Ovary (tissue), 9 donors: ENCODE results near the gene OXGR1. TPM values are rescaled to one million over a fixed set of nuclear protein-coding genes. Genes with fewer than 3 reads are reported as not detected.

ENCODE experiments used
- DNase-seq, 5 donors: peaks; one replicate each; pipeline ENCODE4 v3.0.0-alpha.2; 2019 to 2020
- H3K27ac ChIP-seq, 2 donors: fragments of 200-600 bp; one replicate each; pipeline versions ENCODE4 v1.5.1 to v1.8.0; 2019 to 2022
- H3K27me3 ChIP-seq: fragments of 200-600 bp; one replicate; pipeline ENCODE4 v1.8.0; 2022
- H3K36me3 ChIP-seq: fragments of 200-600 bp; sonication (generic); one replicate; pipeline ENCODE4 v1.5.1; 2019
- H3K4me1 ChIP-seq: one replicate; pipeline ENCODE4 v1.8.1; 2013; ENCODE audit warnings: mild to moderate bottlenecking, moderate library complexity; ENCODE audit not compliant: insufficient read depth
- H3K4me3 ChIP-seq: fragments of 200-600 bp; sonication (generic); one replicate; pipeline ENCODE4 v1.5.1; 2017
- H3K9me3 ChIP-seq, 2 donors: fragments of 200-600 bp in 1 of 2; sonication (generic) in 1 of 2; one replicate each; pipeline versions ENCODE4 v1.5.1 to v1.8.1; 2013 to 2019; ENCODE audit warnings: mild to moderate bottlenecking in 1 of 2, moderate library complexity in 1 of 2
- CTCF ChIP-seq, 3 donors: fragments of 450-650 bp in 2 of 3; fragments of 200-600 bp in 1 of 3; IDR thresholded peaks; one replicate each; pipeline versions ENCODE4 v1.5.1 to v1.8.0; 2016 to 2022; ENCODE audit warnings: antibody characterized with exemption in 3 of 3, mild to moderate bottlenecking in 1 of 3
- EP300 ChIP-seq: sonication (generic); formaldehyde crosslinking; IDR thresholded peaks from one replicate; pipeline ENCODE4 v1.6.1; 2017; ENCODE audit warnings: antibody characterized with exemption
- POLR2A ChIP-seq: fragments of 450-650 bp; IDR thresholded peaks from one replicate; pipeline ENCODE4 v1.6.1; 2017; ENCODE audit warnings: antibody characterized with exemption, mild to moderate bottlenecking, moderate library complexity
- WGBS, 3 donors: extraction: QIAGEN DNeasy Blood & Tissue Kit in 1 of 3; methylation state at CpG; one replicate each; pipeline versions ENCODE4 v1.1.5 to v1.1.7; 2013 to 2017; 5-methylcytosine and 5-hydroxymethylcytosine counted together
- intact Hi-C, 4 donors: fragments of 100-400 bp; cut with DNase I; formaldehyde crosslinking; loops; one replicate each; pipeline versions ENCODE4 v1.11.0 to v1.15.1; 2022 to 2023
- polyA plus RNA-seq, 2 donors: library from polyadenylated mRNA; stranded (reverse); fragments of 200-250 nt in 1 of 2; fragments of 350-450 nt in 1 of 2; fragmentation: Illumina TruSeq in 1 of 2; extraction: RNeasy Lipid Tissue Mini Kit (QIAGEN cat#74804) in 1 of 2; gene quantifications; one replicate each; pipeline ENCODE4 v1.2.3, GENCODE V29; 2013 to 2014
- total RNA-seq, 7 donors: library from RNA; depleted of rRNA in 2 of 7; stranded (reverse); fragments of >200 nt in 2 of 7; fragmentation: NEBNext Ultra II Directional in 3 of 7; extraction: Animal tissue kit (Norgen Biotek cat#: 25700) in 3 of 7; gene quantifications; one replicate each; pipeline versions ENCODE4 v1.1.0 to v1.2.4, GENCODE V29; 2016 to 2023
- donor health status: DM: no; HTN: no; CAD: no; lungs with moderate emphysema.
- donor health status: DM: no; HTN: no; CAD: no.
- donor health status: Bipolar disorder and iron deficiency.
- donor health status: DM: yes; HTN: yes; CAD: no.
- donor health status: DM: no; HTN: no; CAD: no.
- donor health status: DM: yes; HTN: yes; CAD: no.

Gene OXGR1
- total and polyA plus RNA-seq, 9 donors, result 0.04 to 0.72 (median 0.39) TPM; not detected in 3

- no peaks in the 10 kb centered on the region for H3K4me1 ChIP-seq
Observed at GRCh38 chr13:97003071-97003470, 8.8 kb upstream of the OXGR1 start.

GRCh38 chr13:97002581-97002980, 8.3 kb upstream of the OXGR1 start:
- no peak for DNase-seq
- Histone ChIP-seq H3K4me1 (no peaks in the 10 kb centered on the region), H3K4me3 (no peak overlapping the region), H3K27me3 (no peaks in the 10 kb centered on the region), H3K36me3 (no peaks in the 10 kb centered on the region), H3K9me3 (no peaks in the 10 kb centered on the region), H3K27ac (no peak overlapping the region)
- no peak for TF ChIP-seq EP300
- no peak for TF ChIP-seq CTCF (IDR thresholded peaks at IDR 0.05)
- TF ChIP-seq POLR2A, result no peak
- intact Hi-C loops, result no loop called here
- WGBS, 3 donors, result 29 to 49% (median 32%) methylated on average over 2 of the region's 2 CpGs

More at GRCh38 chr13:97003071-97003470, 8.8 kb upstream of the OXGR1 start:
- Histone ChIP-seq H3K9me3 (no peaks in the 10 kb centered on the region), H3K27me3 (no peaks in the 10 kb centered on the region), H3K36me3 (no peaks in the 10 kb centered on the region), H3K4me3 (no peak overlapping the region), H3K27ac (no peak overlapping the region)
- 46 to 56% (median 54%) methylated on average over 2 of the region's 2 CpGs for WGBS, 3 donors
- DNase-seq, result no peak
- intact Hi-C loops, result no loop called here
- TF ChIP-seq EP300 (no peak), CTCF (IDR thresholded peaks at IDR 0.05) (no peak), POLR2A (no peak)

- DNase-seq, result no peak
- Histone ChIP-seq H3K27ac (no peak overlapping the region), H3K27me3 (no peaks in the 10 kb centered on the region), H3K4me3 (no peak overlapping the region), H3K4me1 (no peaks in the 10 kb centered on the region), H3K36me3 (no peaks in the 10 kb centered on the region), H3K9me3 (no peaks in the 10 kb centered on the region)
- WGBS, 3 donors, result 54 to 60% (median 56%) methylated on average over 6 of the region's 6 CpGs
- intact Hi-C loops, result no loop called here
- TF ChIP-seq EP300, result no peak
Observed at GRCh38 chr13:97001636-97002035, 7.4 kb upstream of the OXGR1 start.

- Histone ChIP-seq H3K27me3 (no peaks in the 10 kb centered on the region), H3K4me1 (no peaks in the 10 kb centered on the region), H3K4me3 (no peak overlapping the region), H3K36me3 (no peaks in the 10 kb centered on the region), H3K9me3 (no peaks in the 10 kb centered on the region), H3K27ac (no peak overlapping the region)
- TF ChIP-seq CTCF (IDR thresholded peaks at IDR 0.05) (no peak), EP300 (no peak), POLR2A (no peak)
- intact Hi-C loops, result no loop called here
- DNase-seq, result no peak
- 56 to 75% (median 58%) methylated on average over 5 of the region's 5 CpGs for WGBS, 3 donors
Observed at GRCh38 chr13:97000295-97000925, 6.1 kb upstream of the OXGR1 start.

GRCh38 chr13:96999091-96999490, 4.8 kb upstream of the OXGR1 start:
- Histone ChIP-seq H3K4me1 (no peaks in the 10 kb centered on the region), H3K36me3 (no peaks in the 10 kb centered on the region), H3K9me3 (no peaks in the 10 kb centered on the region), H3K27ac (no peak overlapping the region), H3K27me3 (no peaks in the 10 kb centered on the region), H3K4me3 (no peak overlapping the region)
- 98% methylated on average over 2 of the region's 2 CpGs for WGBS, 3 donors
- intact Hi-C loops, result no loop called here
- TF ChIP-seq EP300, result no peak
- no peak for TF ChIP-seq CTCF (IDR thresholded peaks at IDR 0.05)
- no peak for TF ChIP-seq POLR2A
- DNase-seq, result no peak
